Fibroblast of mammary gland (primary cell): ENCODE measurements around the gene BCAM.

ENCODE experiments used
- DNase-seq: peaks from one replicate; pipeline ENCODE4 v3.0.0-alpha.2; 2010; ENCODE audit warnings: low read depth
- H3K4me3 ChIP-seq: 2 replicates; pipeline ENCODE4 v1.5.1; 2011; ENCODE audit warnings: low read depth, mild to moderate bottlenecking, low read length, moderate library complexity; ENCODE audit not compliant: control insufficient read depth
- CTCF ChIP-seq: conservative IDR thresholded peaks from 2 replicates; pipeline ENCODE4 v1.5.1; 2011; ENCODE audit warnings: low read depth, low read length, inconsistent platforms; ENCODE audit not compliant: control insufficient read depth, insufficient read depth

Gene BCAM

GRCh38 chr19:44806291-44806690 lies 2.6 kb upstream of the BCAM start:
- no peak for DNase-seq
- no peak overlapping the region for H3K4me3 ChIP-seq
- no peak for TF ChIP-seq CTCF

- no peak for DNase-seq
These were observed 1.7 kb upstream of the BCAM start for GRCh38 chr19:44807162-44807561.

GRCh38 chr19:44807652-44808462 lies 1.0 kb upstream of the BCAM start:
- DNase-seq, result peak; percentile 43
- no peak overlapping the region for H3K4me3 ChIP-seq
- peak; percentile 57 for TF ChIP-seq CTCF

More at GRCh38 chr19:44807162-44807561, 1.7 kb upstream of the BCAM start:
- no peak for TF ChIP-seq CTCF
- H3K4me3 ChIP-seq, result no peak overlapping the region

GRCh38 chr19:44809577-44810233 lies 802 bp downstream of the BCAM start:
- DNase-seq, result no peak
- H3K4me3 ChIP-seq, result peak overlapping the region; percentile 46
- no peak for TF ChIP-seq CTCF

- no peak for DNase-seq
- no peak overlapping the region for H3K4me3 ChIP-seq
- no peak for TF ChIP-seq CTCF
These were observed 1.6 kb downstream of the BCAM start for GRCh38 chr19:44810234-44811121.

- no peak overlapping the region for H3K4me3 ChIP-seq
- no peak for DNase-seq
- TF ChIP-seq CTCF, result no peak
These were observed 2.2 kb downstream of the BCAM start for GRCh38 chr19:44811122-44811419.
